H7 (cell line): ENCODE results near the gene CFAP43. TPM values are rescaled to one million over a fixed set of nuclear protein-coding genes. Genes with fewer than 3 reads are reported as not detected.

Source experiments
- DNase-seq: peaks from one replicate; pipeline ENCODE4 v3.0.0; 2012
- H3K27me3 ChIP-seq: 2 replicates; pipeline ENCODE4 v1.6.0; 2011; ENCODE audit warnings: mild to moderate bottlenecking, low read length; ENCODE audit not compliant: control insufficient read depth, insufficient read depth
- H3K36me3 ChIP-seq: replicated peaks from 2 replicates; pipeline ENCODE4 v1.5.1; 2011; ENCODE audit warnings: low read length; ENCODE audit not compliant: control insufficient read depth, insufficient read depth
- H3K4me3 ChIP-seq: 2 replicates; pipeline ENCODE4 v1.5.1; 2011; ENCODE audit warnings: low read depth, mild to moderate bottlenecking, control low read depth, low read length, moderate library complexity; ENCODE audit not compliant: insufficient read depth
- total RNA-seq: library from RNA; depleted of rRNA; stranded (reverse); fragments of >200 nt; shearing (Covaris generic); gene quantifications from 2 replicates; pipeline ENCODE4 v1.2.3, GENCODE V29; 2014; rRNA removed

CFAP43 gene
- total RNA-seq, 1 experiment from 2014 or later: 0.21 TPM

- Histone ChIP-seq H3K36me3 (no peaks in the 10 kb centered on the region), H3K27me3 (no peaks in the 10 kb centered on the region), H3K4me3 (no peak overlapping the region)
- DNase-seq: no peak
These were observed 141.6 kb downstream of the CFAP43 start for GRCh38 chr10:104090611-104091010.

DNA sequence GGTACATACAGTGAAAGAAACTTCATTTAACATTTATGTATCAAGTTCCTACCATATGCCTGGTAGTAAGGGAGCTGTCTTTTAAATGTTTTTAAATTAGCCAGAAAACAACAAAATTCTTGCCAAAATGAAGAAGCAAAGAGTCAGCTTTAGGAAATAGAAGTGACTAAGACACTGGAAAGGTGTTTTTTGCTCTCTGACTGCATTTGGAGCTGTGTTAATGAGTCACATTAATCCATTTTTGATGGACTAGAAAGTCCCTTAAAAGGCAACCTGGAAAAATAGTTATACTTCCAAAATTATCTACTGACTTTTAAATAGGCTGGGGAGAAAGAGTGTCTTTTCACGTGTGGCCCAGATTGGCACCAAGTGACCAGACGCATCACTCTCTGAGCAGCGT lies 142.5 kb downstream of the CFAP43 start:
- DNase-seq: no peak
- Histone ChIP-seq H3K4me3 (no peak overlapping the region), H3K36me3 (no peaks in the 10 kb centered on the region), H3K27me3 (no peaks in the 10 kb centered on the region)

DNA sequence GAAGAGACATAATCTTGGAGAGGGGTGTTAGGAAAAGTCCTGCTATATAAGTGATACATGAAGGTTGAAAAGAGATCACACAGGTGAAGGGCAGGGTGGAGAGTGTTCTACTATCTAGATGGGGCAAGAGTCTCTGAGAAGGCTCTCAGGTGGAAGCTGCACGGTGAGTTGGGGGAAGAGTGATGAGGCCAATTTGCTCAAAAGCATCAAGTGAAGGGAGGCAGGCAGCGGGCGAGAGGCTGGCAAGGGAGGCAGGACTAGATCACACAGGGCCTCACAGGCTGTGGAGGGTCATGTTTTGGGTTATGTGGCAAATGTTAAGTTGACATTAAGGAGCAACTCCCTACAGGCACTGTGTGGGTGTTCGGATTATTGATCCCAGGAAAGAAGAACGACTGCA lies 143.9 kb downstream of the CFAP43 start:
- DNase-seq: no peak
- H3K4me3 ChIP-seq: no peak overlapping the region
- H3K36me3 ChIP-seq: no peaks in the 10 kb centered on the region
- H3K27me3 ChIP-seq: no peaks in the 10 kb centered on the region

GRCh38 chr10:104085801-104086400 lies 146.3 kb downstream of the CFAP43 start, which contains the start of gene COL17A1:
COL17A1 (minus strand) TSS chr10:104085880; CDS start chr10:104080673, 5,207 bp downstream.
- Histone ChIP-seq H3K36me3 (no peaks in the 10 kb centered on the region), H3K4me3 (no peak within 1 kb of the TSS), H3K27me3 (no peaks in the 10 kb centered on the region)
- DNase-seq: no peak

GRCh38 chr10:104084482-104085142 lies 147.6 kb downstream of the CFAP43 start:
- no peak overlapping the region for H3K4me3 ChIP-seq
- no peak for DNase-seq
- H3K27me3 ChIP-seq: no peaks in the 10 kb centered on the region
- no peaks in the 10 kb centered on the region for H3K36me3 ChIP-seq

DNA sequence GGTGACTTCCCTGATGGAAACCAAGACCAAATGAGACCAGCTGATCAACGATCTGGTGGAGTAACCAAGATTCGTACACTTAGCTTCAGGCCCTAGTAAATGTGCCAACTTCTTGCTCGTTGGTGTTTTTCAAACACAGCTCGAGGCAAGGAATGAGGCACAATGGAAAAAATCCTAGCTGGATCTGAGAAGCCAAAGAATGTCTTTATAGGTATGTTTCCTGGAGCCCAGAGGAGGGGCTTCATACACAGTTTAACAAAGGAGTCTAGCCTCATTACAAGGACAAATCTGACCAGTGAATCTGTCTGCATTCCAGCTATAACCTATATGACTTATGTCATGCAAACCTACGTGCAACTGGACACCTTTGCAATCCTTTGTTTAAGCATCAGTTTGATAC lies 150.2 kb downstream of the CFAP43 start:
- no peak for DNase-seq
- Histone ChIP-seq H3K36me3 (no peaks in the 10 kb centered on the region), H3K4me3 (no peak overlapping the region), H3K27me3 (no peaks in the 10 kb centered on the region)

DNA sequence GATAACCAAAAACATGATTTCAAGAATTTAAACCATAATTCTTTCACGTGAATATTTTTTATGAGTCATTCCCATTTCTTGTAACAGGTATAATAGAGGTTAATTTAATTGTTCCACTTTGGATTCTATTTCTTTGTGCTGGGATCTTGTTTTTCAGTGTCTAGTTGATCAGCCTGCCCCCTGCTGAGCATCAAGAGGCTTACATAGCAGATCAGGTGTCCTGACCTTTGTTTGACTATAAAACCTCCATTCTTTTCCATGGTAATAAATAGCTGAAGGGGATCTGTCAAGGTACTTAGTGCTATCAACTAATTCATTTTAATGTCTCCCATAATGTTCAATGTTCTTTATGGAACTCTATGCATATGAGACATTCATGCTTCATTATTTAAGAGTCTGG lies 151.4 kb downstream of the CFAP43 start:
- no peaks in the 10 kb centered on the region for H3K36me3 ChIP-seq
- H3K4me3 ChIP-seq: no peak overlapping the region
- DNase-seq: no peak
- no peaks in the 10 kb centered on the region; the same call in 1 of the 2 replicates for H3K27me3 ChIP-seq

Other genes starting within 250 kb of the CFAP43 start
- gene COL17A1, start 146.5 kb downstream of the CFAP43 start, total RNA-seq: 0.59 and 1.0 TPM in 2 replicates
- 17.6 and 18.5 TPM in 2 replicates for gene SFR1, start 110.2 kb downstream of the CFAP43 start, total RNA-seq
- 130 and 155 TPM in 2 replicates for gene GSTO1, start 22.5 kb upstream of the CFAP43 start, total RNA-seq
- gene GSTO2, start 36.8 kb upstream of the CFAP43 start, total RNA-seq: 15.2 and 20.6 TPM in 2 replicates
- gene ITPRIP, start 106.1 kb upstream of the CFAP43 start, total RNA-seq: 6.7 and 6.9 TPM in 2 replicates
- gene CFAP58, start 121.5 kb upstream of the CFAP43 start, total RNA-seq: 0.62 and 2.0 TPM in 2 replicates